Naive thymus-derived CD4-positive, alpha-beta T cell (primary cell): Measurements from ENCODE around the gene HSPBP1. TPM values are rescaled to one million over a fixed set of nuclear protein-coding genes. Genes with fewer than 3 reads are reported as not detected.

Experiments
- ATAC-seq: fragments of 150-1000 bp; cut with Tn5 transposase; 2 replicates; pipeline ENCODE4 v1.10.0; 2021; ENCODE audit warnings: mild to moderate bottlenecking, moderate library complexity
- CTCF ChIA-PET: fragments of 350-600 bp; sonication (Branson Sonifier 250); formaldehyde crosslinking; loops from one replicate; lab custom pipeline; 2021; ENCODE audit warnings: antibody characterized with exemption; lab: Charles Lee
- POLR2A ChIA-PET: fragments of 350-600 bp; sonication (Branson Sonifier 250); formaldehyde crosslinking; loops from one replicate; lab custom pipeline; 2021; ENCODE audit warnings: antibody characterized with exemption, inconsistent platforms; lab: Charles Lee
- DNase-seq, 9 donors: peaks; one replicate each; pipeline versions ENCODE4 v3.0.0 to v3.0.0-alpha.2; 2020 to 2022; ENCODE audit warnings: mixed read lengths in 1 of 9
- H3K27ac ChIP-seq: one replicate; pipeline ENCODE4 v1.7.0; 2013; ENCODE audit warnings: mild to moderate bottlenecking, low read depth, low read length, moderate library complexity
- H3K27me3 ChIP-seq, 2 donors: one replicate each; pipeline ENCODE4 v1.7.0; 2013; ENCODE audit warnings: low read length in 2 of 2, mild to moderate bottlenecking in 2 of 2, moderate library complexity in 2 of 2; ENCODE audit not compliant: control insufficient read depth in 2 of 2, insufficient read depth in 2 of 2
- H3K36me3 ChIP-seq, 3 experiments: 1 replicate in 2 of 3; 2 replicates in 1 of 3; pipeline ENCODE4 v1.7.0; 2013; ENCODE audit warnings: low read length in 3 of 3, mild to moderate bottlenecking in 3 of 3, moderate library complexity in 1 of 3; ENCODE audit not compliant: insufficient read depth in 3 of 3, control insufficient read depth in 2 of 3
- H3K4me1 ChIP-seq, 2 donors: one replicate each; pipeline ENCODE4 v1.7.0; 2013; ENCODE audit warnings: low read length in 2 of 2, mild to moderate bottlenecking in 2 of 2, moderate library complexity in 1 of 2; ENCODE audit not compliant: control insufficient read depth in 2 of 2, insufficient read depth in 2 of 2
- H3K4me3 ChIP-seq: 2 replicates; pipeline ENCODE4 v1.7.0; 2013; ENCODE audit warnings: mild to moderate bottlenecking, low read length
- H3K9me3 ChIP-seq, 3 experiments: 1 replicate in 2 of 3; 2 replicates in 1 of 3; pipeline ENCODE4 v1.7.0; 2013; ENCODE audit warnings: low read length in 3 of 3; ENCODE audit not compliant: control insufficient read depth in 2 of 3
- H3K27ac Mint-ChIP-seq, 9 donors: one replicate each; pipeline ENCODE4 v1.8.0; 2020 to 2022; ENCODE audit warnings: mixed read lengths in 9 of 9, mild to moderate bottlenecking in 8 of 9, moderate library complexity in 5 of 9, inconsistent platforms in 2 of 9
- H3K27me3 Mint-ChIP-seq, 5 donors: one replicate each; pipeline ENCODE4 v1.8.0; 2021 to 2022; ENCODE audit warnings: mixed read lengths in 5 of 5, mild to moderate bottlenecking in 1 of 5
- H3K36me3 Mint-ChIP-seq, 5 donors: one replicate each; pipeline ENCODE4 v1.8.0; 2020 to 2022; ENCODE audit warnings: mixed read lengths in 5 of 5, mild to moderate bottlenecking in 3 of 5, inconsistent platforms in 1 of 5
- H3K4me1 Mint-ChIP-seq, 7 donors: one replicate each; pipeline ENCODE4 v1.8.0; 2020 to 2022; ENCODE audit warnings: mixed read lengths in 7 of 7, mild to moderate bottlenecking in 3 of 7, inconsistent platforms in 1 of 7
- H3K4me3 Mint-ChIP-seq, 10 donors: one replicate each; pipeline ENCODE4 v1.8.0; 2020 to 2022; ENCODE audit warnings: mild to moderate bottlenecking in 10 of 10, mixed read lengths in 10 of 10, moderate library complexity in 6 of 10, inconsistent platforms in 2 of 10
- H3K9me3 Mint-ChIP-seq, 11 donors: one replicate each; pipeline ENCODE4 v1.8.0; 2020 to 2022; ENCODE audit warnings: mixed read lengths in 11 of 11, mild to moderate bottlenecking in 4 of 11, inconsistent platforms in 1 of 11, moderate library complexity in 1 of 11
- intact Hi-C, 2 donors: fragments of 100-400 bp; cut with micrococcal nuclease; formaldehyde crosslinking; loops; one replicate each; pipeline ENCODE4 v1.15.1; 2023
- polyA plus RNA-seq, 2 donors: library from polyadenylated mRNA; unstranded; fragments of 300-500 nt; fragmentation: Illumina TruSeq; gene quantifications; one replicate each; pipeline ENCODE4 v1.2.3, GENCODE V29; 2021
- total RNA-seq, 6 experiments: library from RNA in 5 of 6; stranded (reverse) in 5 of 6; gene quantifications; 1 replicate in 5 of 6; 2 replicates in 1 of 6; pipeline ENCODE4 v1.2.3 and lab custom pipeline; 2021 to 2026

HSPBP1 gene
- total and polyA plus RNA-seq, 7 experiments from 2014 or later, result 15.0 to 44.7 (median 19.2) TPM

DNA sequence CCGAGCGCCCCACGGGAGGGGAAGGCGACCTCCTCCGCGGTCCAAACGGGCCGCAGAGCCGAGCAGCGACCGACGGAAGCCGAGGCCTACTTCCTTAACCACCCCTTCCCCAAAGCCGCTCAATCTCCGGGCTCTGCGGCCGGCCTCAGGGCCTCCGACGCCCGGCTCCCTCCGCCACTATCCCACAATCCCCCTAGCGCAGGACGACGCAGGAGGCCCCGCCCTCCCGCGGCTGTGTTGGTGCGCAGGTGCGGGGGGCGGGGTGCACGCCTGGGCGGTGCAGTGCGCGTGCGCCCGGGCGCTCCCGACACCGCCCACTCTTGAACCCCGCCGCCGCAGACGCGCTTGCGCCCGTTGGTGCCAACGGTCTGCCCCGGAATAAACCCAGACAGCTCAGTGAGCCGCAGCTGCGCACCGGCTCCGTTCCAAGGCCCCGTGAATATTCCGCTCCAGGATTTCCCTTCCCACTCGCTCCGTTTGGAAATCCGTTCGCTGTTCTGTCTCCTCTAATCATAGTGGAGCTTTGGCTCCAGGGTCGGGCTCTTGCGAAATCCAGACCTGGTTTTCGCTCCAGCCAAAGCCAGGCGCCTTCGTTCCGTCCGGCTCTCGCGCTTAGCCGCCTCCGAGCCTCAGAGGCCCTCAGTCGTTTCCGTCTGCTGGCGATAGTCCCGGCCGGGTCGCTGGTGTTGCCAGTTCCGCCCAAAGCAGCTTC lies 20.9 kb downstream of the HSPBP1 start, which contains the start of gene PPP6R1:
Gene PPP6R1 (minus strand): TSS at position 190 of the 712 bp plus-strand sequence. CDS start 11,914 bp downstream, outside the sequence.
- H3K4me3 ChIP-seq, result peak within 1 kb of the TSS; percentile 87
- Mint-ChIP-seq H3K27me3 (no peaks in the 10 kb centered on the region), H3K4me1 (peaks cover 36 to 45% (median 41%) of the 10 kb centered on the region in 7 donors), H3K36me3 (peaks cover 0 to 40% (median 4%) of the 10 kb centered on the region in 5 donors), H3K4me3 (peak within 1 kb of the TSS; percentile 89 to 99 (median 98)), H3K9me3 (no peaks in the 10 kb centered on the region), H3K27ac (peak within 1 kb of the TSS; percentile 97 to 99 (median 98))
- peak; percentile 91 for ATAC-seq
- H3K9me3 ChIP-seq, result no peaks in the 10 kb centered on the region
- DNase-seq, result peak; percentile 92 to 97 (median 96)
- no peaks in the 10 kb centered on the region for H3K27me3 ChIP-seq
- H3K4me1 ChIP-seq, result peaks cover 31 to 43% of the 10 kb centered on the region in 2 donors
- ChIA-PET POLR2A (interaction anchor here (0.6 to 12.3 kb wide), 25 partner anchors 8 to 395 kb away, joined by 3 to 156 read pairs (median 4); partner anchors contain the start of genes BRSK1, FIZ1, HSPBP1 and ISOC2), CTCF (interaction anchor here (0.6 to 1.8 kb wide), 3 partner anchors 43 to 383 kb away, joined by 3 to 8 read pairs (median 4); no protein-coding TSS in a partner anchor)
- intact Hi-C loops, result loop anchor here (1.0 to 10.0 kb wide), 20 partner anchors 21 to 886 kb away; partner anchors contain the start of genes FIZ1 (in 2 of the 2), HSPBP1 (in 2 of the 2), KMT5C (in 2 of the 2) and PPP1R12C (in 2 of the 2)
- H3K36me3 ChIP-seq, result peaks cover 0 to 9% (median 0%) of the 10 kb centered on the region in 3 experiments
- peak within 1 kb of the TSS; percentile 94 for H3K27ac ChIP-seq

DNA sequence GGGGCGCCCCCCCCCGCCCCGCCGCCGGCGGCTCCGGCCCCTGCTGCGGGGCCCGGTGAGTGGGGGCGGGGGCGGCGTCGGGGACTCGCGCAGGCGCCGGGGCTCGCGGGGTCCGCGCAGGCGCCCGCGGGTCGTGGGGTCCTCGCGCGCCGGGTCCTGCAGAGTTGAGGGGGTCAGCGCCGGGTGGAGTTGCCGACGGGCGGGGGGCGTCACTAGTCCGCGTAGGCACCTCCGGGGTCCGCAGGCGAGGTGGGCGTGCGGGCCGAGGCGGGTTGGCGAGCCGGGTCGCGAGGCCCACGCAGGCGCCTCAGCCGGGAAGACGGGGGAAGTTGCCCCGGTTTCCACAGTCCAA lies 21.5 kb downstream of the HSPBP1 start:
- ChIA-PET CTCF (interaction anchor here (1.8 kb wide), 1 partner anchor 43 kb away, joined by 8 read pairs; no protein-coding TSS in a partner anchor), POLR2A (interaction anchor here (0.9 to 12.3 kb wide), 9 partner anchors 11 to 368 kb away, joined by 3 to 156 read pairs (median 5); partner anchors contain the start of genes BRSK1, HSPBP1, ISOC2 and KMT5C)
- peaks cover 0 to 9% (median 0%) of the 10 kb centered on the region in 3 experiments for H3K36me3 ChIP-seq
- Mint-ChIP-seq H3K4me1 (peaks cover 41 to 50% (median 46%) of the 10 kb centered on the region in 7 donors), H3K4me3 (peak overlapping the region; percentile 87 to 99 (median 96)), H3K27me3 (no peaks in the 10 kb centered on the region), H3K9me3 (no peaks in the 10 kb centered on the region), H3K36me3 (peaks cover 0 to 45% (median 4%) of the 10 kb centered on the region in 5 donors), H3K27ac (peak overlapping the region in 7 of 9 donors; percentile 97 to 99 (median 98))
- no peaks in the 10 kb centered on the region for H3K27me3 ChIP-seq
- ATAC-seq, result peak; percentile 12
- no peaks in the 10 kb centered on the region for H3K9me3 ChIP-seq
- peak overlapping the region; percentile 94 for H3K27ac ChIP-seq
- intact Hi-C loops, result loop anchor here (2.0 to 10.0 kb wide), 9 partner anchors 34 to 886 kb away; partner anchors contain the start of genes ZNF444 (in 2 of the 2), COX6B2 (in 1 of the 2), PPP1R12C (in 1 of the 2) and ZNF580 (in 1 of the 2)
- H3K4me3 ChIP-seq, result peak overlapping the region; percentile 87
- DNase-seq, result peak in 3 of 9 donors; percentile 33 to 65 (median 40)
- H3K4me1 ChIP-seq, result peaks cover 33 to 46% of the 10 kb centered on the region in 2 donors

DNA sequence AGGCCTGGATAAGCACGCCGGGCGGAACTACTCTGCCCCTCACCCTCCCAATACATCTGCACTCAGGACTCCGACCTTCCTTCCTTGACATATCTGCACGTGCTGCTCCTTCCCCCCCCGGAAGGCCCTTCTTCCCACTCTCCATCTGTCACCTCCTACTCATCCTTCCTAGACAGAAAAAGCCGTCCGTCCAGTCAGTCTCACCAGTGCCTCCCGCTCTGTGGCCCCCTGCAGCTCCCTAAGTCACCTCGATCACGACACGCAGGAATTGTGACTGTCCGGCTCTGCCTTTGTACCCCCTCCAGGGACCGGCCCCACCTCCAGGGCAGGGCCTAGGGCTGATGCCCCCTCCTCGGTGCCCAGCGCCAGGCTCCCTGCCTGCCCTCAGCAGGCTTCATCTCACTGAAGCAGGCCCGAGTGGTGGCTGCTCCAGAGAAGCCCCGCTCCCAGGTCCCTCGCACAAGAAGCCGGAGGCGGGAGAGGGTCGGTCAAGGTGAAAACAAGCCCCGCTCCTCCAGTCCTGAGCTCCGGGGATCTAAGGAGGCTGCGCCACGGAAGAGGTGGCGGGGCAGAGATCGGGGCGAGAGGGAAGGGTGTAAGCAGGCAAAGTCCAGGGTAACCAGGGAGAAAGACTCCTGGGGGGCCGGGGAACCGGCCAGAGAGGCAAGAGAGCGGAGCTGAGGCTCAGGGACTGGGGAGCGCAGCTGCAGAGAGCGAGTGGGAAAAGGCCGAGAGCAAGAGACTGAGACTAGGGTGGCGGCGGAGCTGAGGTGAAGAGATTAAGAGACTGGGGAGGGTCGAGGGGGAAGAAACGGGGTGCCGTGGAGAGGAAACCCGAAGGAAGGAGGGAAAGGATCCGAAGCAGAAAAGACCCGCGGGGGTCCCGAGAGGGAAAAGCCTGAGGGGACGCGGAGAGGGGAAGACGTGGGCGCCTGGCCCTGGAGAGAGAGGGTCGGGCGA lies 22.2 kb downstream of the HSPBP1 start:
- no peaks in the 10 kb centered on the region for H3K27me3 Mint-ChIP-seq
- H3K4me1 ChIP-seq, result peaks cover 40 to 53% of the 10 kb centered on the region in 2 donors
- H3K36me3 ChIP-seq, result peaks cover 0 to 9% (median 0%) of the 10 kb centered on the region in 3 experiments
- H3K27ac ChIP-seq, result peak overlapping the region; percentile 94
- peak in 5 of 9 donors; percentile 30 to 45 (median 37) for DNase-seq
- H3K27ac Mint-ChIP-seq, result peak overlapping the region; percentile 95 to 99 (median 97)
- intact Hi-C loops, result loop anchor here (2.0 to 10.0 kb wide), 9 partner anchors 35 to 887 kb away; partner anchors contain the start of genes ZNF444 (in 2 of the 2), COX6B2 (in 1 of the 2), PPP1R12C (in 1 of the 2) and ZNF580 (in 1 of the 2)
- no peaks in the 10 kb centered on the region for H3K27me3 ChIP-seq
- H3K36me3 Mint-ChIP-seq, result peaks cover 0 to 46% (median 4%) of the 10 kb centered on the region in 5 donors
- peak overlapping the region; percentile 77 for H3K4me3 ChIP-seq
- no peaks in the 10 kb centered on the region for H3K9me3 ChIP-seq
- CTCF ChIA-PET, result interaction anchor here (1.0 to 1.4 kb wide), 2 partner anchors 10 to 25 kb away, joined by 3 read pairs; no protein-coding TSS in a partner anchor
- peak overlapping the region; percentile 89 to 99 (median 98) for H3K4me3 Mint-ChIP-seq
- no peak for ATAC-seq
- POLR2A ChIA-PET, result interaction anchor here (0.6 to 12.3 kb wide), 9 partner anchors 9 to 178 kb away, joined by 3 to 156 read pairs (median 4); partner anchors contain the start of genes BRSK1, HSPBP1, PTPRH and TMEM238
- H3K4me1 Mint-ChIP-seq, result peaks cover 48 to 57% (median 52%) of the 10 kb centered on the region in 7 donors
- H3K9me3 Mint-ChIP-seq, result no peaks in the 10 kb centered on the region

DNA sequence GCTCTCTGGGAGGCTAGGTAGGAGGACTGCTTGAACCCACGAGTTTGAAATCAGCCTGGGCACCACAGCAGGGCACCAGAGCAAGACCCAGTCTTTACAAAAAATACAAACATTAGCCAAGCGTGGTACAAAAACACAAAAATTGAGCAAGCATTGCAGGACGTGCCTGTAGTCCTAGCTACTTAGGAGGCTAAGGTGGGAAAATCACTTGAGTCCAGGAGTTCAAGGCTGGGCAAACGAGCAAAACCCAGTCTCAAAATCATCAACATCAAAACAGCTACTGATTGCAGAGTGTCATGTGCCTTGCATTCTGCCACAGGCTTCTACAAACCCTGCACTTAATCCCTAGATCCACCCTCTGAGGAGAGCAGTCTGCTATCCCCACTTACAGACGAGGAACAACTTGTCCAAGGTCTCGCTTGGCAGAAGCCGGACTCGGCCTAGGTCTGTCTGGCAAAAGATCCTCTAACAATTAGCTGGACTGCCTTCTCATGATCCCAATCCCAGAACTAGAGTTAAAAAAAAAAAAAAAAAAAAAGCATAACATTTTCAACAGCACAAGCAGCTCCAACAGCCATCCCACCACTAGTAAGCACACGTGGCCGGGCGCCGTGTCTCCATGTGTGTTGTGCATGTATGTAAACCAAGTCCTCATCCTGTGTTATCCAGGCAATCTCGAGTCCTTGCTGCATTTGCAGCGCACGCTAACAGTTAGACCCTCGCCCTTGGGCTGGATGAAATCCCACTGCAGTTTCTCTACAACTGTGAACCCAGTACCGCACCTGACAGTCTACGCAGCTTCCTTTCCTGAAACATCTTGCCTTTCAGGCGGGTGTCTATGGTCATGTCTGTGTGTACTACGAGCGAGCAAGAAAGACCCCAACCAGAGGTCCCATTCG lies 23.1 kb downstream of the HSPBP1 start:
- H3K4me1 Mint-ChIP-seq, result peaks cover 50 to 67% (median 61%) of the 10 kb centered on the region in 7 donors
- H3K36me3 Mint-ChIP-seq, result peaks cover 0 to 43% (median 0%) of the 10 kb centered on the region in 5 donors
- DNase-seq (peak in 1 of 9 donors; percentile 30), ATAC-seq (no peak)
- peaks cover 48 to 63% of the 10 kb centered on the region in 2 donors for H3K4me1 ChIP-seq
- H3K4me3 Mint-ChIP-seq, result peak overlapping the region; percentile 89 to 99 (median 98)
- H3K4me3 ChIP-seq, result peak overlapping the region; percentile 77
- H3K27ac Mint-ChIP-seq, result peak overlapping the region; percentile 95 to 99 (median 97)
- peak overlapping the region; percentile 94 for H3K27ac ChIP-seq
- intact Hi-C loops, result loop anchor here (5.0 to 10.0 kb wide), 6 partner anchors 35 to 888 kb away; partner anchors contain the start of genes COX6B2 (in 1 of the 2), PPP1R12C (in 1 of the 2) and ZNF444 (in 1 of the 2)
- no peaks in the 10 kb centered on the region for H3K27me3 ChIP-seq
- H3K27me3 Mint-ChIP-seq, result no peaks in the 10 kb centered on the region
- H3K9me3 ChIP-seq, result no peaks in the 10 kb centered on the region
- POLR2A ChIA-PET, result interaction anchor here (0.7 to 12.3 kb wide), 13 partner anchors 8 to 386 kb away, joined by 3 to 156 read pairs (median 4); partner anchors contain the start of genes BRSK1, HSPBP1, KMT5C and TMEM238
- CTCF ChIA-PET, result interaction anchor here (0.6 to 1.4 kb wide), 3 partner anchors 9 to 52 kb away, joined by 3 to 4 read pairs (median 3); no protein-coding TSS in a partner anchor
- H3K9me3 Mint-ChIP-seq, result no peaks in the 10 kb centered on the region
- H3K36me3 ChIP-seq, result peaks cover 0 to 9% (median 0%) of the 10 kb centered on the region in 3 experiments
